ENCODE data around the gene SH3BP2. TPM values are rescaled to one million over a fixed set of nuclear protein-coding genes. Genes with fewer than 3 reads are reported as not detected.

Gene SH3BP2
- total RNA-seq, 1 donor from 2014 or later: 70.8 TPM

GRCh38 chr4:2809610-2810180, 16.8 kb downstream of the SH3BP2 start:
- no peak overlapping the region for H3K27ac Mint-ChIP-seq
- no peaks in the 10 kb centered on the region for H3K9me3 Mint-ChIP-seq (ENCODE audit: low read depth)
- H3K4me3 Mint-ChIP-seq (ENCODE audit: low read depth): no peak overlapping the region
- no peaks in the 10 kb centered on the region for H3K36me3 Mint-ChIP-seq (ENCODE audit: insufficient read depth)
- peaks cover 5% of the 10 kb centered on the region for H3K4me1 Mint-ChIP-seq (ENCODE audit: low read depth)
- DNase-seq (ENCODE audit: low spot score, unreplicated experiment): no peak
- no peak for TF ChIP-seq CTCF (IDR thresholded peaks at IDR 0.05; ENCODE audit: unreplicated experiment)
- peaks cover 3% of the 10 kb centered on the region for H3K27me3 Mint-ChIP-seq

- TF ChIP-seq CTCF (IDR thresholded peaks at IDR 0.05; ENCODE audit: unreplicated experiment): no peak
- Mint-ChIP-seq H3K4me3 (ENCODE audit: low read depth) (no peak overlapping the region), H3K4me1 (ENCODE audit: low read depth) (peaks cover 5% of the 10 kb centered on the region), H3K9me3 (ENCODE audit: low read depth) (no peaks in the 10 kb centered on the region), H3K27me3 (peaks cover 3% of the 10 kb centered on the region), H3K27ac (no peak overlapping the region), H3K36me3 (ENCODE audit: insufficient read depth) (no peaks in the 10 kb centered on the region)
- DNase-seq (ENCODE audit: low spot score, unreplicated experiment): no peak
These were observed 17.5 kb downstream of the SH3BP2 start for GRCh38 chr4:2810388-2810787.

GRCh38 chr4:2811830-2812611, 19.1 kb downstream of the SH3BP2 start:
- Mint-ChIP-seq H3K27ac (no peak overlapping the region), H3K4me1 (ENCODE audit: low read depth) (peaks cover 7% of the 10 kb centered on the region), H3K9me3 (ENCODE audit: low read depth) (peaks cover 8% of the 10 kb centered on the region), H3K4me3 (ENCODE audit: low read depth) (no peak overlapping the region), H3K36me3 (ENCODE audit: insufficient read depth) (peaks cover 6% of the 10 kb centered on the region), H3K27me3 (peaks cover 6% of the 10 kb centered on the region)
- TF ChIP-seq CTCF (IDR thresholded peaks at IDR 0.05; ENCODE audit: unreplicated experiment): no peak
- DNase-seq (ENCODE audit: low spot score, unreplicated experiment): no peak

- no peak for TF ChIP-seq CTCF (IDR thresholded peaks at IDR 0.05; ENCODE audit: unreplicated experiment)
- Mint-ChIP-seq H3K27ac (no peak overlapping the region), H3K27me3 (peaks cover 3% of the 10 kb centered on the region), H3K4me1 (ENCODE audit: low read depth) (peaks cover 7% of the 10 kb centered on the region), H3K36me3 (ENCODE audit: insufficient read depth) (peaks cover 6% of the 10 kb centered on the region), H3K4me3 (ENCODE audit: low read depth) (no peak overlapping the region), H3K9me3 (ENCODE audit: low read depth) (peaks cover 10% of the 10 kb centered on the region)
- DNase-seq (ENCODE audit: low spot score, unreplicated experiment): no peak
These were observed 19.9 kb downstream of the SH3BP2 start for GRCh38 chr4:2812612-2813354.

All from progenitor cell of endocrine pancreas (in vitro differentiated cells).